Stimulated activated CD8-positive, alpha-beta memory T cell treated with anti-CD3 and anti-CD28 coated beads, Interleukin-12 subunit alpha, Interleukin-12 subunit beta, amount 100 ng/mL, for 24 hours (primary cell): ENCODE results near the gene AGRN.
"Not testable (repeated sequence)": the region's sequence is repeated elsewhere in the genome, so short reads cannot be mapped to it uniquely, and the experiment has no call there.

Source experiments
- DNase-seq: peaks from one replicate; pipeline ENCODE4 v3.0.0-alpha.2; 2020; ENCODE audit errors: extremely low read depth

Gene AGRN

DNA sequence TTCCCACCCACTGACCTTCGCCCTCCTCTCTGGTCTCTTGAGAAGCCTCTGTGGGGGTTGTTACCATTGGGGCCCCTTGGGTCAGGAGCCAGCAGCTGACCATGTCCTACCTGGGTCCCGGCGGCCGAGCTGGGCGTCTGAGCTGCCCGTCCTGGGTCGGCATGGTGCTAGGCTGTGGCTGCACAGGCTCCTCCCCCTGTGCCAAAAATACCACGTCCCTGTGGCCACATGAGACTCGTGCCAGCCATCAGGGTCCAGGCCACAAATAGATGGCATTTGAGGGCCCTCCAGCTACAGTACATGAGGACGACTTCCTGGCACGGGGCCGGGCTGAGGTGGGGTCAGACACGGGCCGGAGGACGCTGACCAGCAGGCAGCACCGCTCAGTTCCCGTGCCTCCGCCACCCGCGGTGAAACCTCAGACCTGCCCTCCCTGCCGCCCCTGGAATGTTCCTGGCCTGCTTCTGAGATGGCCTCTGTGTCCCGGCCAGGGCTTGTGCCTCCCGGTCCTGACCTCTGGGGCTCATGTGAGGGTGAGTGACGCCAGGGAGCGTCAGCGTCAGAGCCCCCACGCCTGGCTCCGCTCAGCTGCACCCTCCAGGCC, 37.9 kb upstream of the AGRN start, which contains the start of gene PERM1:
Gene PERM1, minus strand, starts transcription at position 139 of the 604 bp plus-strand sequence. CDS start 1,064 bp downstream, outside the sequence.
- no peak for DNase-seq

DNA sequence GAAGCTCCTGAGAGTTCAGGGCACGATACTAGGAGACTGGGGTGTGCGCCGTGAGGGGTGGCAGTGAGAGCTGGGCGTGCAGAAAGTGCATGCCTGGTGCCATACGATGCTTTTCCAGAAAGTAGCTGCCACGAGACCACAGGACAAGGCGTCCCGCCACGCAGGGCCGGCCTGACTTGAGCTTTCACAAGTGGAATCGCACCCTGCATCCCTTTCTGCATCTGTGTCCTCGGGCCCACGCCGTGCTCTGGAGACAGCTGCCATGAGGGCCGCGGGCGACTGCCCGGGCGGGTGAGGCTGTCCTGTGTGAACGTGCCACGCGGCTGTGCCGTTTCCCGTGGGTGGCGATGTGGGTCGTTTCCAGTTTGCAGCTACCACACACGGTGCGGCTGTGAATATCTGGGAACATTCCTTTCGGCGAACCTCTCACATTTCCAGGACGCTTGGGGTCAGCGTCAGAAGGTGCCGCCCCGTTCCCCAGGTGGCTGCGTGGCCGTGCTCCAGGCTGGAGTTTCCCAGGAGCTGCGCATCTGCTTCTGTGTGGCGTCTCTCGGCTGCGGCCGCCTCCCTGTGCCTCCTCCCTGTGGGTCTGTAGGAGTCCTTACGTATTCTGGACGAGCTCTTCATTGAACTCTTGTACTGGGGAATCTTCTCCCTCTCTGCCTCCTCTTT, 37.0 kb upstream of the AGRN start:
- DNase-seq = no peak

DNA sequence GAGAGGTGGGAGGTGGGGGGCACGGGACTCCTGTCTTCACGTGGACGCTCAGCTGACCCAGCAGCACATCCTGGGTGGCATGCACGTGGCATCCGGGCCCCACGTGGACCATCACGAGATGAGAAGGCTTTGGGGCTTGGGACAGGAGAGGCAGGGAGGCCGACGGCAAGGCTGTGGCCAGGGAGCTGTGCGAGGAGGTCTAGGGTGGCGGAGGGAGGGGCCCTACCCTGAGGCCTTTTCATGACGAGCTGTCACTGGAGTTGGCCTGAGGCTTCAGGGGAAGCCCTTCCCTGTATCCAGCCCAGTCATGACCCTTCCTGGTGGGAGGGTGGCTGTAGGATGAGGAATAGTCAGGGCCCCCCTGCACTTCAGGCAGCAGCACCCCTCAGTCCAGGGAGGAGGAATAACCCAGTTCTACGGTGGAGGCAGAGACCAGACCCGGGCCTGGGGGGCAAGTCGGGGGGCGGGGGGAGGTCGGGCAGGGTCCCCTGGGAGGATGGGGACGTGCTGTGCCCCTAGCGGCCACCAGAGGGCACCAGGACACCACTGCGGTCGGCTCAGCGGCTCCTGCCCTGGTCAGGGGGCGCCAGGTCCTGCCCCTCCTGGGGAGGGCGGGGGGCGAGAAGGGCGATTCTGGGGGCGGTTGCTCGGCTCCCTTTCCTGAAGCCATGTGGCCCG, 36.0 kb upstream of the AGRN start:
- DNase-seq = no peak

DNA sequence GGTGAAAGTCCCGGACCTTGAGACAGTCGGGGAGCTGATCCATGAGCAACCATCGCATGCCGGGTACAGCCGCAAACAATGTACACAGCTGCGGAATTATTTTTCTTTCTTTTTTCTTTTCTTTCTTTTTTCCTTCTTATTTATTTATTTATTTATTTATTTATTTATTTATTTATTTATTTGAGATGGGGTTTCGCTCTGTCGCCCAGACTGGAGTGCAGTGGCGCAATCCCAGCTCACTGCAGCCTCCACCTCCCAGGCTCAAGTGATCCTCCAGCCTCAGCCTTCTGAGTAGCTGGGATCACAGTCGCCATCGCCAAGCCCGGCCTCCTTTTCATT, 35.5 kb upstream of the AGRN start:
- no peak for DNase-seq

DNA sequence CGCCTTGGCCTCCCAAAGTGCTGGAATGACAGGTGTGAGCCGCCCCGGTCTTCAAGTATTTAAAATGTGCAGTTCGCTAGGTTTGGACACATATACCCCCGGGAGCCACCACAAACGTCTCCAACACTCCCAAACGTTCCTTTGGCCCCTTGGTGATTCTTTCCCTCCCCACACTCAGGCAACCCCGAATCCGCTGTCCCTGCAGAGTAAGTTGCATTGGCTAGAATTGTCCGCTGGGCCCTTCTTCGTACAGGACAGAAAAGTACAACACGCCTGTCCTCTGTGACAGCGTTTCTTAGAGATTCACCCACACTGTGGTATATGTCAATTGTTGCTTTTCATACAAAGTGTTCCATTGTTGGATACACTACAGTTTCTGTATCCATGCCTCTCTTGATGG, 34.8 kb upstream of the AGRN start:
- no peak for DNase-seq

- DNase-seq = not testable (repeated sequence)
These were observed 31.9 kb upstream of the AGRN start for GRCh38 chr1:988061-988460.

GRCh38 chr1:991275-991674, 28.6 kb upstream of the AGRN start:
- DNase-seq = not testable (repeated sequence)

DNA sequence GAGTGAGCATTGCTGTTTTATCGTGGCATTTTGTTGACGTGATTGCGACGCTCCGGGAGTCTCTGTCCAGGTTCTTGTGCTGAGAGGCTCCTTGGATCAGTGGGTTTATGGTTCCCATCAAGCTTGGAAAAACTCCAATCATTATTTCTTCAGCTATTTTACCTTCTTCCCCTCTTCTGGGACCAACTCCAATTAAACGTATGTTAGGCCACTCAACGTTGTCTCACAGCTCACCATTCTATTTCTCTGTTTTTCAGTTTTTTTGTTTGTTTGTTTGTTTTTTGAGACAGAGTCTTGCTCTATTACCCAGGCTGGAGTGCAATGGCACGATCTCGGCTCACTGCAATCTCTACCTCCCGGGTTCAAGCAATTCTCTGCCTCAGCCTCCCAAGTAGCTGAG, 28.0 kb upstream of the AGRN start:
- DNase-seq = no peak

GRCh38 chr1:992362-992761, 27.6 kb upstream of the AGRN start:
- no peak for DNase-seq

DNA sequence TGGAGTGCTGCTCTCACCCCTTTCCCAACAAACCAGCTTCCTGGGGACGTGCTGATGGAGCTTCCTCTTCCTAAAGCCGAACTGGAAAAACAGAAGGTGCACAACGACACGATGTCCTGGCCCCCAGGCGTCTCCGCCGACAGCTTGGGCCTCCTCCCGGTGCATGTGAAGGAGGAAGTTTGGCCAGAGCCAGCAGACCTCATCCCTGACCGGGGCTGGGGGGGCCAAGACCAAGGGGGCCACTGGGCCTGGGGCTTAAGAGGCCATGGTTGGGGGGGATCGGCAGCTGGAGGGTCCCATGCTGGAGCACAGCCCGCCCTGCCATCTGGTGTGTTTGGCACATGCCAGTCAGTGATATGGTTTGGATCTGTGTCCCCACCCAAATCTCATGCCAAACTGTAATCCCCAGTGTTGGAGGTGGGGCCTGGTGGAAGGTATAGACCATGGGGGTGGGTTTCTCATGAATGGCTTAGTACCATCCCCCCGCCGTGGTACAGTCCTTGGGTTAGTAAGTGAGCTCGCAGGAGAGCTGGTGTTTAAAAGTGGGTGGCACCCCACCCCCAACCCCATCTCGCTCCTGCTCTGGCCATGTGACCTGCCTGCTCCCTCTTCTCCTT, 26.4 kb upstream of the AGRN start:
- no peak for DNase-seq

DNA sequence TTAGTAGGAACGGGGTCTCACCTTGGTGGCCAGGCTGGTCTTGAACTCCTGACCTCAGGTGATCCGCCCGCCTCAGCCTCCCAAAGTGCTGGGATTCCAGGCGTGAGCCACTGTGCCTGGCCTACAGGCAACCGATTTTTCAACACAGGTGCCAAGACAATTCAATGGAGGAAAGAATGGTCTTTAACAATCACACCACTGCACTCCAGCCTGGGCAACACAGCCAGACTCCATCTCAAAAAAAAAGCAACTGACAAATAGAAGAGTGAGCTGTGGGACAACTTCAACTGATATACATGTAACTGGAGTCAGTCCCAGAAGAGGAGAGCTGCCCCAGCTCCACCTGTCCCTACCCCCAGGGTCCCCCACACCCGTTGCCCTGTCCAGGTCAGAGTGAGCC, 25.4 kb upstream of the AGRN start:
- DNase-seq = not testable (repeated sequence)

GRCh38 chr1:995665-996633, 24.0 kb upstream of the AGRN start:
- DNase-seq = no peak

DNA sequence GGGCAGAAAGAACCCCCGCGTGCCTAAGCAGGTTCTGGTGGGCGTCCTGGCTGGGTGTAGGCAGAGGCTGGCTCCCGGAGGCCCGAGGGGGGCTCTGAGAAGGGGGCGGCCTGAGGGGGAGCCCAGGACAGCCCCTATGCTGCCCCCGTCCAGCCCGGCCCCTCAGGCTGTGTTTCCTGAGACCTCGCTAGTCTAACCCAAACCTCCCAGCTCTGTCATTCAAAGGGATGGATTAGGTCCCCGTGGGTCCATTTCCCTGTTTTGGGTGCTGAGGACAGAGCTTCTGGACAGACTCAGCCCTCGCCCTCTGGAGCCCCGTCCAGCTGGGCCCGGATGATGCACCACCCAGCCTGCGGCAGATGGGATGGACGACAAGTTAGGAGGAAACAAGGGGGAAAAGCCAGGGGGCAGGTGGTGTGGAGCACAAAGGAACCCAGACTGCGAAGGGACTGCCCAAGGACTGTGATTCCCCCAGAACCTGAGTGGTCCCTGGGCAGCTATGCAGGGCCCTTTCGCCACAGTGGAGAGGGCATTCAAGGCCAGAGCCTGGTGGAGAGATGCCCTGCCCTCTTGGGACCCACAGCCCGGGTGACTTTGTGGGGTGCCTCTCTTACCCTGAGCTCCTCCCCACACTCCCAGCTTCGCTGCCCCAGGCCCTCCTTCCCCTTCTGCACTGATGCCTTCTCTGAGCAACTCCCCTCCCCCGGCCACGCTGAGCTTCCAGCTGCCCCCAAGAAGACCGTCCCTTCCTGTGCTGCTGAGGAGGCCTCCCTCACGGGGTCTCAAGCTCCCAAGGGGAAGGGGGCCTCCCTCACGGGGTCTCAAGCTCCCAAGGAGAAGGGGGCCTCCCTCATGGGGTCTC, 22.8 kb upstream of the AGRN start:
- DNase-seq = no peak

DNA sequence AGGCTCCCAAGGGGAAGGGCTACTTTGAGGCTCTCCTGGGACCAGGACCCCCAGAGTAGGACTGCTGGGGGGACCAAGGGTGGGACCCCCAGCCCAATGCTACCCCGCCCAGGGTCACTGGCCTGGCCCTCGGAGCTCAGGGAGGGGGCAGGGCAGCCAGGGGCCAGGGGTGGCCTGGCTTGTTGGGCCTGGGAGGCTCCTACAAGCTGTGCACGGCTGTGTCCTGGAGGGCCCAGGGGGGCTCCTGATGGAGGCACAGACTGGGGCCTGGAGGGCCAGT, 22.3 kb upstream of the AGRN start:
- DNase-seq = no peak

DNA sequence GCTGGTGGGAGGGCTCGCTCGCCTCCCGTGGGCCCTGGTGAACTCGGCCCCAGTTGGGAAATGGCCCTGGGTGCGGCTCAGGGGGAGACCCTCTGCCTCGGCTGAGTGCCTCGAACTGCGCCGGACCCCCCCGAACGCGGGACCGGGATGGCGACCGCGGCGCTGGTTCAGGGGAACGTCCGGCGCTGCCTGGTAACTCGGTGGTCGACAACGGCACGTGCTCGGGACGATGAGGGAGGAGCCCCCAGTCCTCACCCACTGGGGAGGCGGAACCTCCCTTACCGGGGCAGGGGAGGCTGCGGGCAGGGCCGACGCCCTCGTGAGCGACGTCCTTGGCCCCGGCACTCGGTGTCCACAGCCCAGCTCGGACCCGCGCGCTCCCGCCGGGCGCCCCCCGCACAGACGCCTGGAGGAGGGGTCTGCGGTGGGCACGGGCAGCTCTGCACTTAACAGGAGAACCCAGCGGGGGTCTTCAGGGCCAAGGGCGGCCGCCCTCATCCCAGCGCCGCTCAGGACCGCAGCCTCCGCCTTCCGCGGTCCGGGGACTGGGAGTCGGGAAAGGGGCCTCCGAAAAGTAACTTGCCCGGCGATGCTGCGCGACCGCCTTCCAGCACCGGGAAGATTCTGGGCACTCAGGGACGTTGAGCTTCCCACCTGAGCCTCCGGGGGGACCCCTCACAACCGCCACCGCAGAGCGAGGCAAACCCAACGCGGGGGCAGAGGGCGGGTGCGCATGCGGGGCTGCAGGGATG, 21.8 kb upstream of the AGRN start:
- no peak for DNase-seq

DNA sequence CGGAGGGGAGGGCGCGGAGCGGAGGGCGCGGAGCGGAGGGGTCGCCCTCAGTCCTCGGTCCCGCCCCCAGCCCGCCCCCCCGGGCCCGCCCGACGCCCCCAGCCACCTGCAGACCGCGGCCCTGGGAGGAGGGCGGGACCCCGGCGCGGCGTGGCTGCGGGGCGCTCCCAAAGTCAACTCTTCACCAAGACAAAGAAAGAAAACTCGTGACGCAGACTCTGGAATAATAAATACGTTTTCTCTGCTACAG, 21.2 kb upstream of the AGRN start:
- no peak for DNase-seq

DNA sequence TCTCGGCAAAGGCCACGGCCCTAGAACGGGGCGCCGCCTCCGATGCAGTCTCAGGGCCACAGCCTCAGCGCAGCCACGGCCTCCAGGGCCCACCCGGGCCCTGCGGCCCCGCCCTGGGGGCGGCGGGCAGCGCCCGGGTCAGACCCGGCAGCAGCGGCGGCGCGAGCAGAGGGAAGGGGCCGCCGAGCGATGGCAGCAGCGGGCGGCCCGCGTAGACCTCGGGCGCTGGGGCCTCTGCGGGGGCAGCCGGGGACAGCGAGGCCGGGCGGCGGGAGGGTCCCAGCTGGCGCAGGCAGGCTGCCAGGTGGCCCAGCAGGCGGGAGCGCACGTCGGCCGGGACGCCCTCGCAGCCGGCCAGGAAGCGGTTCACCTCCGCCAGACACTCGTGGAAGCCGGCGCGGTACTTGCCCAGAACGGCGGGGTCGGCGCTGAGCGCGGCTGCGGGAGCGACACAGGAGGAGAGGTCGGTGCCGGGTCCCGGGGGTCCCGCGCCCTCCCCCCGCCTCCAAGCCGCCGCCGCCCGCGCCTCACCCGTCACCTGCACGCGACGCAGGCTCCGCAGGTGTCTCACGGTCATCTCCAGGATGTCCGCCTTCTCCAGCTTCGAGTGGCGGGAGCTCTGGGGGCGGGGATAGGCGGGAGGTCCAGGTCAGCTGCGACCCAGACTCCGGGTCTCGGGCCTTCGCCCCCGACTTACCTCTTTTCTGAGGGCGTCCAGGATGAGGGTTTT, 20.8 kb upstream of the AGRN start:
- DNase-seq = no peak

DNA sequence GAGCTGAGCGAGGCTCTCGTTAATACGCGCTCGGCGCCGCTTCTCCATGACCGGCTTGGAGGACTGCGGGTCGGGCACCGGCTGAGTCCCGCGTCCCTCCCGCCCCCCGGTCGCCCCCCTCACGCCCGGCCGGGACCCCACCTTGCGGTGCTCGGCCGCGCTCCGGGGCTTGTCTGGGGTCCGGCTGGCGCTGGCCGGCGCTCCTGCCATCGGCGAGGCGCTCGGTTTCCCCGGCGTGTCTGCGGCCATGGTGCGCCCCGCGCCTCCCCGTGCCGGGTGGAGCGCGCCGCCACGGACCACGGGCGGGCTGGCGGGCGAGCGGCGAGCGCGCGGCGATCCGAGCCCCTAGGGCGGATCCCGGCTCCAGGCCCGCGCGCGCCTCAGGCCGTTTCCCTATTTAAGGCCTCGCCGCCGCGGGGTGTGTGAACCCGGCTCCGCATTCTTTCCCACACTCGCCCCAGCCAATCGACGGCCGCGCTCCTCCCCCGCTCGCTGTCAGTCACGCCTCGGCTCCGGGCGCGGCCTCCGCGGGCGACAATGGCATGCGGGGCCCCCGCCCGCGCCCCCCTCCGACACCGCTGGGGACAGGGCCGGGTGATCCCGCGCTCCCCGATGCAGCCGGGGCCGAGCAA, 20.1 kb upstream of the AGRN start, which contains the start of gene HES4:
Gene HES4, minus strand, starts transcription at position 373 of the 632 bp plus-strand sequence. Its CDS starts 124 bp downstream, at position 249.
- DNase-seq = peak; percentile 34

- DNase-seq = no peak
These were observed 19.4 kb upstream of the AGRN start for GRCh38 chr1:1000357-1001056.
